Activated naive CD4-positive, alpha-beta T cell (primary cell): ENCODE results near the gene RASGEF1B.
"Not testable (repeated sequence)": the region's sequence is repeated elsewhere in the genome, so short reads cannot be mapped to it uniquely, and the experiment has no call there.

Experiments used
- DNase-seq, 4 experiments: peaks; one replicate each; lab custom pipeline; 2025; lab: John Stamatoyannopoulos, UW

The RASGEF1B gene

GRCh38 chr4:81431971-81432370 lies 39.7 kb downstream of the RASGEF1B start:
- no peak for DNase-seq

GRCh38 chr4:81429607-81430006 lies 42.1 kb downstream of the RASGEF1B start:
- DNase-seq: no peak

DNA sequence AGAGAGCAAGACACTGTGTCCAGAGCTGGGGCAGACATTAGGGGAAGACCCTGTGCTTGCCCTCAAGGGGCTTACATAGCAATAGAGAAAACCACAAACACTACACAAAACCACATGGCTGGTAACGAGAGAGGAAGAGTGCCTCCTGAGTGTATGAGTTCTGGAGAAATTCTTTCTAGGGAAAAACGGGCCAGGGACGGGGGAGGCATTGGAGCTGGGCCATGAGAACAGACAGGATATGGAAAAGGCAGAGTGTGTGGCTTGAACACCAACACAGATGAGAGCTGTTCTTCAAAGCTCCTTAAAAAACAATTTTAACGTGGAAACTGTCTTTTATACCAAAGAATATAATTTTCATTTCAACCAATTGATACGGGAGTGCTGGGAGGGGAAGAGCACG lies 42.7 kb downstream of the RASGEF1B start:
- DNase-seq: no peak

GRCh38 chr4:81428002-81428401 lies 43.7 kb downstream of the RASGEF1B start:
- DNase-seq: no peak

GRCh38 chr4:81427344-81427821 lies 44.3 kb downstream of the RASGEF1B start:
- no peak for DNase-seq

DNA sequence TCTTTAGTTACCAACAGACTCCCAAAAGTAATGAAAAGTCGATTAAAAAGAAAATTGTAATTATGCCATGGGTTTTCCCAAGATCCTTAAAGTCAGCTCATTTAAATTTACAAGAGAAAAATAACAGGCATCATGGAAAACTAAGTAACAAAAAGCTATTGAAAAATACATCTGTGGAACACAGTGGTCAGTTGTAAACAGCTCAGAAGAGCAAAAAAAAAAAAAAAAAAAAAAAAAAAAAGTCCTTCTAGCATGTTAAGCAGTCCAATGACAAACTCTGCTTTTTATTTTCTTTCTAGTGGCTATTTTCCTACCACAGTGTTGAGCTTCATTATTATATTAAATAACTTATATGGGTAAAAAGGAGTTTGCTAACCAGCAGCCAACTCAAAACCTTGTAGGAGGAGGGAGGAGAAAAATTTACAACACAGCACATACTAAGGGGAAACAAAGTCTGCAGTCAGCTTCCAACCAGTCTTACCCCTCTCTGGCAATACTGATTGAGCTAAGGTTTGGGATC lies 44.9 kb downstream of the RASGEF1B start:
- no peak for DNase-seq

- no peak for DNase-seq
Observed at GRCh38 chr4:81424816-81425755, 46.6 kb downstream of the RASGEF1B start.

DNA sequence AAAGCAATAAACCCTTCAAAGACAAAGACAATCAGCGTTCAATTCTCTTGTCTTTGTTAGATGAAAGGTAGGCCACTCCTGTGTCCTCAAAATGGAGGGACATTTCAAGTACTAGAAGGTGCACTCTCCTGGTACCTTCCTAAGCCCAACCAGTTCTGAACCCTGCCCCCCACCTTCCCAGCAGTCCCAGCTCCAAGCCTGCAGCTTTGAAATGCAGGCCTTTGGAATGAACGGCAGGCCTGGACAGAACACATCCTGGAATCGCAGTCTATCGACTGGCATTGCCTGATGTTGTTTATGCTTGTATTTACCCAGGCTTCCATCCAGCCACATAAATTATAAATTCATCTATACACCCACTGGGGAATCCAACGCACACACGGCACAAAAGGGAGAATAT lies 47.4 kb downstream of the RASGEF1B start:
- no peak for DNase-seq

GRCh38 chr4:81422595-81422994 lies 49.1 kb downstream of the RASGEF1B start:
- no peak for DNase-seq

DNA sequence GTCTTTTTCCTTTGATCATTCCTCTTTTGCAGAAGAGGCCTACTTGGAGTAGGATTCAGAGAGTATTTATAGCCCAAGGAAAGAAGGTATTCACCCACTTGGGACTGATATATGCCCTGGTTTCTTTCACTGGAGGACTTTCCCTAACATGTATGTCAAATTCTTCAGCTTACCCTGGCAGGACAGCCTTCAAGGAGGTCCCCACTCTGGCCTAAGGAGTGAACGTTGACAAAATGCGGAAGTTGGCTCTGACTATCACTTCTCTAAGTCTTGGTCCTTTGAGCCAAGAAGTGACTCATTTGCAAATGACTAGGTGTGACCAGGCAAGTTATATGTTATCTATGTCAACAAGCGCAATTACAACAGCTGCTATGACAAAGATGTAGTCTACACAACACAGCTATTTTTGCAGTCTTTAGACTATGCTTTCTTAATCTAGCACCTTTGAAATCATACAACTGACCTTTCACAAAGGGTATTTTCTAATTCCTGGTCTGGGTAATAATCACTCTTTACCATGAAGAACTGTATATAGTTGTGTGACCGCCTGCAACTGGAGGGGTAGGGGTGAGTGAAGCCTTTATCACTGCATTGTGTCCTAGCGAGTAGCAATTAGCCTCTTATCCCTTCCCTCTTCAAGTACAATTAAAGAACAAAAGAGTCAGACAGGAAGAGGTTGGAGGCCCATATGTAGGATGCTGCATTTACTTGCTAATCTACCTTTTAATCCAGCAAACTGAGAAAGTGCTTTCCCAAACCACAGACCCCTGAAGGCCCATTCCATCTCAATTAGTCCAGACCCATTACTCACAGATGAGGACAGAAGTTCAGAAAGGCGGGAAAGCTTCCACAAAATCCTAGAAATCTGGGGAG lies 50.1 kb downstream of the RASGEF1B start:
- DNase-seq: no peak

DNA sequence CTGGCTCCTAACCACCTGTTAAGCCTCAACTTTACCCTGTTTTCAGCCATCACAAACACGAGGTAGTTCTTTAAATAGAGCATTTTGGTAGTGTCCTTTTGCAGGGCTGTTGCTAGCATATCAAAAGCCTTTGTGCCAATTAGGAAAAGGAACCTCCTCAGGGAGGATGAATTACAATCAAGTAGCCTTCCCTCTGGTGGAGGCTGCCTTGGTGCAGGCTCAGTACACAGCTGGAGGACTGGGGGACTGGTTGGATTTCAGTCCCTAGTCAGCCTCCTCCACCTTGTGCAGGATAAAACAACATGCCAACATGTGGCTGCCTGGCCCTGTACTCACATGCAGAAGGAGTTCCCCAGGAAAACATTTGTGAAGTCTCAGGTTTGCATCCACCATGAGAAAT lies 53.1 kb downstream of the RASGEF1B start:
- no peak for DNase-seq

DNA sequence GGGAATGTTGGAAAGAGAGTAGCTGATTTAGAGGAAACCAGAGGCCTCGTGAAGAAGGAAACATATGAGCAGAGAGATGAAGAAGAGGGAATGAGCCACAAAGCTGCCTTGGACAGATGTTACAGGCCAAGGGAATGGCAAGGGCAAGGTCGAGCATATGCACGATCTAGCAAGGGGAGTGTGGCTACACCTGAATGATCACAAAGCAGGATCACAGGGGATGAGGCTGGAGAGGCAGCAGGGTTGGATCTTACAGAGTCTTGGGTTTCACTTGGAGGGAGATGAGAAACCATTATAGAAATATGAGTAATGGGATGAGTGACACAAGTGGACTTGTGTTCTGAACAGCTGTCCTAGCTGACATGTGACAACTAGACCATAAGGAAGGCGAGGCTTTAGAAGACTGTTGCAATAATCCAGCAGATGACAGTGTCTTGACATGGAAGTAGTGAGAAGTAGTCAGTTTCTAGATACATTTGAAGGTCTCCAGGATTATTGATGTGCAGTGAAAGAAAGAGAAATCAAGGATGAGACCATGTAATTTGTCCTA lies 58.7 kb downstream of the RASGEF1B start:
- DNase-seq: no peak

DNA sequence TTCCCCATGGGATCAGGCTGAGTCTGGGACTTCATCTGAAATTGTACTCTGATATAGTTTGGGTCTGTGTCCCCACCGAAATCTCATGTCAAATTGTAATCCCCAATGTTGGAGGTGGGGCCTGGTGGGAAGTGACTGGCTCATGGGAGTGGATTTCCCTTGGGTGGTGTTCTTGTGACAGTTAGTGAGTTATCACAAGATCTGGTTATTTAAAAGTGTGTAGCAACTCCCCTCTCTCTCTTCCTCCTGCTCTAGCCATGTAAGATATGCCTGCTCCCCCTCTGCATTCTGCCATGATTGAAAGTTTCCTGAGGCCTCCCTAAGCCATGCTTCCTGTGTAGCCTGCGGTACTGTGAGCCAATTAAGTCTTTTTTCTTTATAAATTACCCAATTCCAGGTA lies 61.0 kb downstream of the RASGEF1B start:
- DNase-seq: no peak

DNA sequence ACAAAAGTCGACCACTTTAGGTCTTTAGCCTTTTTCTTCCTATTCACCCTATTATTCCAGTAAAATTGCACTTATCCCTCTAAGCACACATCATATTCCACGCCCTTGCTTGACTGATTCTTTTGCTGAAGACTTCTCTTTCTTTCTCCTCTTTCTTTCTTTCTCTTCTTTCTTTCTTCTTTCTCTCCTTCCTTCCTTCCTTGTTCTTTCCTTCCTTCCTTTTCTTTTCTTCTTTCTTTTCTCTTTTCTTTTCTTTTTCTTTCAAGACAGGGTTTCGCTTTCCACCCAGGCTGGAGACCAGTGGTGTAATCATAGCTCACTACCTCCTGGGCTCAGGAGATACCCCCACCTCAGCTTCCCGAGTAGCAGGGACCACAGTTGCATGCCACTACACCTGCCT lies 61.9 kb downstream of the RASGEF1B start:
- no peak for DNase-seq

DNA sequence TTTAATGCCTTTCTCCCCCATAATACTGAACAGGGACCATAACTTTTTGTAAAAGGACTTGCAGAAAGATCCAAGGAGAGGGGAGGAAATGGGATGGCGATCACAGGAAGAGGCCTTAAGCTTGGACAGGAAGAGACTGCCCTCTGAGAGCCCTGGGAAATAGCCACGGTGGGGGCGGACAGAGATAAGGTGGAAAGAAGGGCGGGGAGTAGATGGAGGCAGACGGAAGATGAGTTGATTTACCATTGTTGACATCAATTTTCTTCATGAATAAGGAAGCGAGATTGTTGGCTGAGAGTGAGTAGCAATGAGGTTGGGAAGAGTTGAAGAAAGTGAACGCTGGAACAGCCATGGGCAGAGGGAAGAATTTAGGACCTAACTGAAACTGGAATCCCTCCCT lies 63.4 kb downstream of the RASGEF1B start:
- DNase-seq: no peak

DNA sequence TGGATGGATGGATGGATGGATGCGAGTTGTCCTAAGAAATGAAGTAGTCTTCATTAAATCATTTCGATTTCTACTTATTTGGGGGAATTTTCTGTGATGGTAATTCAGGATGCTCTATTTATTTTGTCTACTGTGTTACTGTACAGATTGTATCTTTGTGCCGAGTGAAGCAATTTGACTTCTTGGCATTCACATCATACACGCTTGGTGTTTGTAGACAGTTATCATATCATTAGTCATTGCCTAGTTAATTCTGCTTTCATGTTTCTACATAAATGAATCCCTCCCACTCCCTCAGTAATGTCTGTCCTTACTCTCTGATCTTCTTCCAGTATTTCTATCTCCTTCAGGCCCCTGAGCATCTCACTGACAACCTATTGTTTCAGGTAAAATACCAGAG lies 64.0 kb downstream of the RASGEF1B start:
- DNase-seq: no peak

DNA sequence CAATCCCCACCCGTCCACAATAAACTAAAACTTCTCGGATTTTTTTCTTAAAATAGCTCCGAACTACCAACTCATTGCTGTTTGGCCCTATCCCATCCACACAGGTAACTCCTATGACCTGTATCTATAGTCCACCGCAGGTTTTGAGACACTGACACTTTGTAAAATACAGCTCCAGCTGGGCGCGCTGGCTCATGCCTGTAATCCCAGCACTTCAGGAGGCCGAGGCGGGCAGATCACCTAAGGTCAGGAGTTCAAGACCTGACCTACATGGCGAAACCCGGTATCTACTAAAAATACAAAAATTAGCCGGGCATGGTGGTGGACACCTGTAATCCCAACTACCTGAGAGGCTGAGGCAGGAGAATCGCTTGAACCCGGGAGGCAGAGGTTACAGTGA lies 65.2 kb downstream of the RASGEF1B start:
- not testable (repeated sequence) for DNase-seq

DNA sequence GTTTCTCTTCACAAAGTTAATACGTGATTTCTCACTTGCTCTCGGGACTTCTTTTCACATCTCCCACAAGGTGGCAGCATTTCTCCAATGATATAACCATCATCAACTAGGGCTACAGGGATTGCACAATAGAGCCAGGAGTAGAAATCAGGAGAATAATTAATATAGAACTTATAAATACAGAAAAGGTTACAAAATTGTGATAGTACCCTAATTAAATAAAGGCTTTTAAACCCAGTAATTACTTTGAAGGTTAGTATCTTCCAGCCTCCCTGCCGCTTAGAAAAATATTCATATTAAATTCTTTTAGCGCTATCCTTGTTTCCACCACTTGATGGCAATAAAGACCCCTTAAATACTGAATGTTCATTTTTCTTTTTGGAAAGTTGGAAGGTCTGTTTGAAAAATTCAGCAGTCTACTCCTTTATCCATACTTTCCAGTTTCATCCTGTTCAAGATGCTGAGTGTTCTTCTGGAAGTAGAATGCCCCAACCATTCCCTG lies 65.8 kb downstream of the RASGEF1B start:
- no peak for DNase-seq

DNA sequence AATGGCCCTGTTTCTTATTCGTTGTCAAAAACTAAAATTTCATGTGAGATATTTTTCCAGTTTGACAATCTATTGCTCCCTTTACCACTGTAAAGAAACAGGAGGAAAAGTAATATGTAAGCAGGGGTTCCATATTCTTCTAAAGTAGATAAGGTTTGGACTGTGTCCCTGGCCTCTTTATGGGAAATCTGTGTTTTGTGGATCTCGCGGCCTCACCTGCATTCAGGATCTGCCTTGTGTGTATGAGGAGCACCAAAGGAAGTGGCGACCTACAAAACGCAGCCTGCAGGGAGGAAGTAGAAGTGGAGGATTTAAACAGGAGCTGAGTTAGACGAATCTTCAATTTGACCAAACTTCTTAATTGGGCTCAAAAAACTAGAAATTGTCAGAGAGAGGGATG lies 67.0 kb downstream of the RASGEF1B start:
- no peak for DNase-seq

GRCh38 chr4:81404294-81404693 lies 67.4 kb downstream of the RASGEF1B start:
- no peak for DNase-seq

DNA sequence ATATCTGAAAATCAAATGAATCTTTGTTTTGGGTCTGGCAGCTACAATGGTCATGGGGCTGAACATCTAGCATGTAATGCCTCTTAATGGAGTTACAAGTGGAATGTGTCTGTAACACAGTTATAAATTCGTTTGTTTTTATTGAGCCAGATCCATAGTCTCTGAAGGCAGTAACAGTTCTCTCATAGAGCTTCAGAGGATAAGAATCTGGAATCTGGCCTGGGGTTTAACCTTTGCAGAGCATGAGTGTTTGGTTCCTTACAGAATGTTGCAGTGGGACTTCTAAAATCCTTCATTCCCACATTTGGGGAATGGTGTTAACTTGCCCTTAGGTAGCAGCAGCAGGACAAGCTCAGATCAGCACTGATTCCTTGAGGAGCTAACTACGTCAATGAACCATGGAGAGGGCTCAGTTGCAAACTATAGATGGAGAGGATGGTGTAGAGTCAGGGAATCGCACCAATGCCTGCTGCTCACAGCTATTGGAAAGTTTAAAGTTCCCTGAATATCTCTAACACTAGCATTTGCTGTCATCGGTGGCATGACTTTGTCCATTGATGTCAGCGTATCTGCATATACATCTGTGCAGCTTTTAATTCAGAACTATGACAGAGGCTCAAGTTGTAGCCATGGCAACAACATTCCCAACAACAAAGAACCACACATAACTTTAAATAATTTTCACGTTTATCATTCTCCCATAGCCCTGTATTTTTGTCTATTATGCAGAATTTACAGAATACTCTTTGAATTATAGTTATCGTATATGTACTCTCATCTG lies 72.2 kb downstream of the RASGEF1B start:
- no peak for DNase-seq
